OCI-M2 (cell line): ENCODE results near the gene GNB1L.

Experiments
- DNase-seq: peaks from one replicate; lab custom pipeline; 2025; ENCODE audit not compliant: unreplicated experiment; lab: John Stamatoyannopoulos, UW

Gene GNB1L

DNA sequence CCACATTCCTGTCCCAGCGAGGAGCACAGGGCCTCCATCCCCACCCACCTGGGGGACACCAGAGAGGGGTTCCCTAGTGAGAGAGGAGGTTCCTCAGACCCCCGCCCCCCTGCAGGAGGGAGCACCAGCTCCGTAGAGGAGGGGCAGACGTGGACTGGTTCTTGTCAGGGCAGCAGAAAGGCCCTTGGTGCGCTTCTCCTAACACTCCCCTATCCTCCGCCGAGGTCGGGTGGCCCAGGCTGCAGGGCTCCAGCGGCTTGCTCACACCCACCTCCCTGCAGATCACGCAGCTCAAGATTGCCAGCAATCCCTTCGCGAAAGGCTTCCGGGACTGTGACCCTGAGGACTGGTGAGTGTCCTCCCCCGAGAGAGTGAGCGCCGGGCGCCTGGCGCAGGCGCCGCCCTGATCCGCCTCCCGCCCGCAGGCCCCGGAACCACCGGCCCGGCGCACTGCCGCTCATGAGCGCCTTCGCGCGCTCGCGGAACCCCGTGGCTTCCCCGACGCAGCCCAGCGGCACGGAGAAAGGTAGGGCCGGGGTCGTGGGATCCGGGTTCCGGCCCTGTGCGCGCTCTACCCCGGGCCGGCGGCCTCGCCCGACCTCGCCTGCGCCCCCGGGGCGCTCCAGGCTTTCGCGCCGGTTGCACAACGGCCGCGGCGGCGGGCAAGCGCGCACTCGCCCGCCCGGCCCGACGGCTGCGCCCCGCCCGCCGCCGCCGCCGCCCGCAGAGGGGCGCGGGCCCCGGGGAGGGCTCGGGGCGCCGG, 89.0 kb downstream of the GNB1L start:
- no peak for DNase-seq

- DNase-seq, result no peak
These were observed 89.8 kb downstream of the GNB1L start for GRCh38 chr22:19764636-19765476.

- no peak for DNase-seq
These were observed 90.4 kb downstream of the GNB1L start for GRCh38 chr22:19764299-19764593.

- no peak for DNase-seq
These were observed 91.0 kb downstream of the GNB1L start for GRCh38 chr22:19763458-19764298.

DNA sequence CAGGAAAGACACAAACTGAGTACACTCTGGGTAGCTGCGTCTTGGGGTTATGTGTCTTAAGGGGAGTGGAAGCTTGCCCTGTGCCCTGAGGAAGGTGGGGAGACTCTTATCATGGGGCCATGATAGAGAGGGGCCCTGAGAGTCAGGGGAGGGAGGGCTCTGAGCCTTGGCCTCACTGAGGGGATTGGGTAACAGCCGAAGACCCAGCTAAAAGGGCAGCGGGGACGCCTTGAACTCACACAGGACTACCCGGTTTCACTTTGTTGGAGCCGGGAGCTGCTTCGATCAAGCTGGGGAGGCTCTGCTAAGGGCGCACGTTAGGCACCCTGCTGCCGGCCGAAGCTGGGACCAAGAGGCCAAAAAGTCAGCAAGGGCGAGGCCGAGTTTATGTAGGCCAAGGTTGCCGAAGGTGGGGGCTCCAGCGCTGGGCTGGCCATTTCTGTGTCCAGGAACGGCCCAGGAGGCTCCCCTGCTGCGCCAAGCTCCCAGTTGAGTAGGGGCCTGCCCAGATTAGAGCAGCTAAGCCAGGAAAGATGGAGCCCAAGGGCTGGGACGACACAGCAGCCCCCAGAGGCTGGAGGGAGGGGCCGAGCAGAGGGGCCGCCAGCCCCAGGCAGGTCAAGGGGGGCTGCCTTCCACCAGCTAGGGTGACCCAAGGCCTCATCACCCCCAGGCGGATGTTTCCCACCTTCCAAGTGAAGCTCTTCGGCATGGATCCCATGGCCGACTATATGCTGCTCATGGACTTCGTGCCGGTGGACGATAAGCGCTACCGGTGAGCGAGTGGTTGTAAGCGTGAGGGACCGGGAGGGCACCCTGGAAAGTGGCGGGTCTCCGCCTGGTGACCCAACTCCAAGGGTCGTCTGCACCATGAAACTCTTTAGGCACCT, 91.9 kb downstream of the GNB1L start:
- no peak for DNase-seq

DNA sequence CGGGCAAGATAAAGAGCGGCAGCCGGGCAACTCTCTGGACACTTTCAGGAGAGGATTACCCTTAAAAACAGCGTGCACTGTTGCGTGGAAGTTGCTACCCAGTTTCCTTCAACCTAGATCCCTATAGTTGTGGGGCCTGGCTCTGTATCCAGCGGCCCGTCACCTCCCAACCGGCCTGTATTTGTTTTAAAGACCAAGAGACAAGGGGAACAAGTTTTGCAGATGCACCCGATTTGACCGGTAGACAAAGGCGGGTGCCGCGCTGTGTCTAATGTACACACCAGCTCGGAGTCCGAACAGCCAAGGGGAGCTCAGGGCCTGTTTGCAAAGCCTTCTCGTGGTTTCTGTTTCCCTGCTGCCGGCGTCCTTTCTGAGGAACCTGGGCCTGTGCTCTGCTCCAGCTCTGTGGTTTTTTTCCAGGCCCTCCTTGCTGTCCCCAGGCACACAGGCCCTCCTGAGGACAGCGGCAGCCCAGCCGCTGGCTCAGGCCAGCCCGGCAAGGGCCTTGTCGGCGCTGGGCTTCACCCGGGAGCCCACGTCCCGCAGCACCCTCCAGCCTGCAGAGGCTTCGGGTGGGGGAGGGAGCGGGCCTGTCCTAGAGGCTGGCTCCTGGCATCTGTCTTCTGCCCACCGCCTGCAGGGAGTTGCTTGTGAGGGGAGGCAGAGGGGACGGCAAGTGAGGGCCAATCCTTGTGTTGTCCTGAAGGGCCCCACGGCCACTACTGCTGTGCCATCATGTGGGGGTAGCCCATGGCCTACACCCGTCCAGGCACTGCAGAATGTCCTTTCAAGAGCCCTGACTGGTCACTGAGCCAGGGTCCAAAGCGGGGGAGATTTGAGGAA, 92.7 kb downstream of the GNB1L start:
- DNase-seq, result no peak

GRCh38 chr22:19760951-19761724, 93.5 kb downstream of the GNB1L start:
- DNase-seq, result no peak

- DNase-seq, result no peak
These were observed 94.4 kb downstream of the GNB1L start, which contains the start of gene TBX1 for GRCh38 chr22:19760058-19760950. TBX1 (plus strand) TSS chr22:19760778; CDS start chr22:19760844, 66 bp downstream.

DNA sequence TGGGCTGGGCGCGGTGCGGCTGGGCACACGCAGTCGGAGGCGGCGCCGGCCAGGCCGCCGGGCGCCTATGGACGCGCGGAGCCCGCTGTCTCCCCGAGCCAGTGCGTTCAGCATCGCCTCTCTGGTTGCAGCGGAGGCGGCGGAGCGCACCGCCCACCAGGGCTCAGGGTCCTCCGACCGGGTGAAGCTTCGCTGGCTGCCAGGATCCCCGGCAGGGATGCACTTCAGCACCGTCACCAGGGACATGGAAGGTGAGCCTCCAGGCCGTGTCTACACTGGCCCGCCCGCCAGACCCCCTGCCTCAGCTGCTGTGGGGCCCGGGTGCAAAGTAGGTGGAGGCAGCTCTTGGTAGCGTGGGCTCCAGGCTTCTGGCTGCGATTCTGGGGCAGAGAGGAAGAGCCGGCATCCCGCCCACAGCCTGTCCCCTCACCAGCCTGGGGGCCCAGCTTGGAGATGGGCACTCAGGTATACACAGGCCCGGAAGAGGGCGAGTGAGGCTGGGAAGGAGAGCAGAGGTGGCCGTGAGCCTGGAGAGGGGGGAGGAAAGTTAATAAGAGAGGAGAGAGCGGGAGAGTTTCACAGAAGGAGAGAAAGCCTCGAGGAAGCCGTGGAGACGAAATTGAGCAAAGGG, 95.1 kb downstream of the GNB1L start:
- DNase-seq, result no peak

- DNase-seq, result no peak
These were observed 95.7 kb downstream of the GNB1L start for GRCh38 chr22:19758896-19759426.

DNA sequence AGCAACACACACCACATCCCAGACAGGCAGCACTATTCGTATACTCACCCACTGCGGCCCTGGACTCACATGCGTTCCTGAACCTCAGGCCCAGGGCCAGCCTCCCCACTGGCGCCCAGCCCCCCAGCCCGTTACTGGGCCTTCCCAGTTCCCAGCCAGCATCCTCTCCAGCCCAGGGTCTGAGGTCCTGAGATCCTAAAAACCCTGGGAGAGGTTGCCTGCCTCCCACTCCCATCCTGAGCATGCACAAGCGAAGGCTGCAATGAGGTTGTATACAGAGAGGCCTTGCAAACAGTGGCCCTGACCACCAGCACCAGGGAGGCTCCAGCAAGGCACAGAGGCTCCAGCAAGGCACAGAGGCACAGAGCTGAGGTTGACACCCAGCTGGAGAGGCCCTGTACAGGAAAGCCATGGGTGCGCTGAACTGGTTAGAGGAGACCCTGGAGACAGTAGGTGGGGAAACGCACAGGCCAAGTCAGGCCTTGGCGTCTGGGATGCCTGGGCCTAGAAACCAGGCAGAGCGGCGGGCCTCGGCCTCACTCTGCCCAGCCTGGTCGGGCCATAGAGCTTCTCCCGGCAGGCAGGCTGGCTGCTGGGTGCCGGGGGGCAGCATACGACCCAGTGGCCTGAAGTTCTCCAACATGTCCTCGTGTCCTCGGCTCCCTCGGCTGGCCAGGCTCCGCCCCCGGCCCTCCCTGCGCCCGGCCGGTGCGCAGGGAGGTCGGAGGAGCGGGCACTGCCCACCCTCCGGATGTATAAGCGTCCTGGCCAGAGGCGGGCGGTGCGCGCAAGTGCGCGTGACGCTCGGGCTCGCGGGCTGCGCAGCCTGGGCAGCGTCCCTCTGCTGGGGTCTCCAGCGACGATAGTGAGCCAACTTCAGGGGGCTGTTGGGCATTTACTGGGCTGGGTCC, 96.4 kb downstream of the GNB1L start:
- no peak for DNase-seq

DNA sequence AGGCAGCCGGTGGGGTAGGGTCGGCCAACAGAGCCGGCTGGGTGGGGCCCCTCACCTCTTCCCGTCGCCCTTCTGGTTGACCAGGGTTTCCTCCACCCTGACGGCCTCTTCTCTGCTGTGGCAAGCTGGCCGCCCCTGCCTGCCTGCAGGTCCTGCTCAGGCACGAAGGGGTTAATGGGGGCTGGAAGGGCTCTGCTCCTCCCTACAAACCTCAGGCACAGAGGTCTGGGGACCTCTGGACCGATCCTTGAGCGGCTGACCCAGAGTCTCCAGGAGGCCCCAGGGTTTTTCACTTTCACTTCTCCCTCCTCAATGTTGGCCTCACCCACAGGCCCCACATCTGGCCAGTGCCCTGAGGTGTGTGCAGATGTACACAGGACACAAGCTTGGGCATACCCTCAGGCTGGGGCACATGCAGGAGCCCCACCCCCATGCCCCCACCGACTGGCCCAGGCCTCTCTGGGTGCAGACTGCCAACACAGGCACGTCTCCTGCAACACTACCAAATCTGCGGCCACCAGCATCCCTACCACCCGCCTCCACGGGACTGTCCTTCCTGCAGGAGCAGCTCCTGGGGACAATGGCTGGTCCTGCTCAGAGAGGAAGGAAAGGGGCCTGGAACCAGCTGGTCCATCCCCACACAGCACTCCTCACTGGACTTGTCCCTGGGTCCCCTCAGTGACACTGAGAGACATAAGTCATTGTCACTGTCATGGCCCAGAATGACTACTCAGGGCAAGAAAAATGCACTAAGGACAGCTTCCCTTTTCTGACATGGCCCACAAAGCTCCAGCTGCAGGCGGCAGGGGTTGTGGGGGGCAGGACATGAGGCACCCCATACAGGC, 97.3 kb downstream of the GNB1L start:
- DNase-seq, result no peak

- DNase-seq, result no peak
These were observed 98.2 kb downstream of the GNB1L start for GRCh38 chr22:19756288-19757128.

DNA sequence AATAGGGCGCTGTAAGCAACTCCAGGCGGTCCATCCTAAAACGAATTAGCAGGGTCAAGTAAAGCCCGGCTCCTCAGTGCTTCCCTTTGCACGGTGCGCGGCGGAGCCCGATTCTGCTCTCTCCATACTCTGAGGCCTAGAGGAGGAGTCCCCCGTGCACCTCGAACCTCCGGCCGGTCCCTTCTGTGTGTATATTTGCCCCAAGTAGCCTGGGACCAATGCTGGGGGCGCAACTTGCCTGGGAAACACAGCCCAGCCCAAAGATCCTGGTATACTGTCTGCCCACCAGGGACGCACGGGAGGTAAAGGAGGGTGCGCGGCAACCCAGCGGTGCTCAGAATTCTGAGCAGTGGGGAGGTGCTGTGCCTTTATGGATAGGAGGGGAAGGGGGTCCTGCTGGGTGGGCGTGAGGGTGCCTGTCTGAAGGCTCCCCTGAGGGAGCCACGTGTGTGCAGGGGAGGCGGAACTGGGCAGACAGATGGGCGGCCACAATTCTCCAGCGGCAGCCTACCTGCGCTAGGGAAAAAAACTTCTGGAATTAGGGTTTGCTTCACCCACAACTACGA, 98.9 kb downstream of the GNB1L start:
- no peak for DNase-seq
